DMS53 treated with DMSO at 0.1 percent for 48 hours (cell line): ENCODE data around the gene NAB2.
"Not testable (repeated sequence)": the region's sequence is repeated elsewhere in the genome, so short reads cannot be mapped to it uniquely, and the experiment has no call there.

Experiments
- DNase-seq: peaks from one replicate; lab custom pipeline; 2025; ENCODE audit not compliant: unreplicated experiment; lab: John Stamatoyannopoulos, UW

Gene NAB2

GRCh38 chr12:57110104-57111030, 21.5 kb downstream of the NAB2 start:
- no peak for DNase-seq

- peak; percentile 52 for DNase-seq
Observed at GRCh38 chr12:57111031-57111734, 22.3 kb downstream of the NAB2 start, which contains the start of gene STAT6. STAT6 (minus strand) TSS chr12:57111362; CDS start chr12:57108278, 3,084 bp downstream.

GRCh38 chr12:57112492-57113294, 23.8 kb downstream of the NAB2 start:
- no peak for DNase-seq

GRCh38 chr12:57116580-57117281, 27.8 kb downstream of the NAB2 start:
- DNase-seq = no peak

GRCh38 chr12:57118711-57119271, 29.9 kb downstream of the NAB2 start:
- DNase-seq = no peak

- DNase-seq = no peak
Observed at GRCh38 chr12:57119294-57120085, 30.6 kb downstream of the NAB2 start.

GRCh38 chr12:57120718-57121117, 31.8 kb downstream of the NAB2 start:
- DNase-seq = not testable (repeated sequence)

GRCh38 chr12:57123813-57124212, 34.9 kb downstream of the NAB2 start:
- DNase-seq = no peak

GRCh38 chr12:57124261-57124877, 35.5 kb downstream of the NAB2 start:
- peak; percentile 82 for DNase-seq

- DNase-seq = no peak
Observed at GRCh38 chr12:57126061-57126460, 37.1 kb downstream of the NAB2 start.

GRCh38 chr12:57126561-57126960, 37.6 kb downstream of the NAB2 start:
- no peak for DNase-seq

GRCh38 chr12:57127101-57127725, 38.3 kb downstream of the NAB2 start:
- DNase-seq = peak; percentile 84

- DNase-seq = peak; percentile 69
Observed at GRCh38 chr12:57127726-57128518, 39.0 kb downstream of the NAB2 start, which contains the start of gene LRP1. LRP1 (plus strand) TSS chr12:57128483; CDS start chr12:57128965, 482 bp downstream.

- DNase-seq = no peak
Observed at GRCh38 chr12:57128519-57129247, 39.8 kb downstream of the NAB2 start.

GRCh38 chr12:57129321-57129842, 40.5 kb downstream of the NAB2 start:
- no peak for DNase-seq

GRCh38 chr12:57129889-57130288, 41.0 kb downstream of the NAB2 start:
- DNase-seq = no peak

GRCh38 chr12:57130941-57131340, 42.0 kb downstream of the NAB2 start:
- no peak for DNase-seq
